Measurements from ENCODE around the gene PLA2G4B.

Gene PLA2G4B

DNA sequence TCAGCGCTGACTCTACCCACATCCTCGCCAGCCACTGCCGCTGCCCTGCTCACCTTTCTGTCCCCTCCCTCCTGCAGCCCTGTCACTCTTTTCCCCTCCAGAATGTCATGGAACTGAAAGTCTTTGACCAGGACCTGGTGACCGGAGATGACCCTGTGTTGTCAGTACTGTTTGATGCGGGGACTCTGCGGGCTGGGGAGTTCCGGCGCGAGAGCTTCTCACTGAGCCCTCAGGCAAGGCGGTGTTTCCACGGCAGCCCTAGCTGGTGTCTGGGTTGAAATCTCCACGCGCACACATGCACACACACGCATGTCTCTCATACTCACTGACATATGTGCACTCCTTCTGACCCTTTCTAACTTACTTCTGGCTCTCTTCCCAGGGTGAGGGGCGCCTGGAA lies 2.0 kb downstream of the PLA2G4B start:
- TF ChIP-seq, protein P1, sequence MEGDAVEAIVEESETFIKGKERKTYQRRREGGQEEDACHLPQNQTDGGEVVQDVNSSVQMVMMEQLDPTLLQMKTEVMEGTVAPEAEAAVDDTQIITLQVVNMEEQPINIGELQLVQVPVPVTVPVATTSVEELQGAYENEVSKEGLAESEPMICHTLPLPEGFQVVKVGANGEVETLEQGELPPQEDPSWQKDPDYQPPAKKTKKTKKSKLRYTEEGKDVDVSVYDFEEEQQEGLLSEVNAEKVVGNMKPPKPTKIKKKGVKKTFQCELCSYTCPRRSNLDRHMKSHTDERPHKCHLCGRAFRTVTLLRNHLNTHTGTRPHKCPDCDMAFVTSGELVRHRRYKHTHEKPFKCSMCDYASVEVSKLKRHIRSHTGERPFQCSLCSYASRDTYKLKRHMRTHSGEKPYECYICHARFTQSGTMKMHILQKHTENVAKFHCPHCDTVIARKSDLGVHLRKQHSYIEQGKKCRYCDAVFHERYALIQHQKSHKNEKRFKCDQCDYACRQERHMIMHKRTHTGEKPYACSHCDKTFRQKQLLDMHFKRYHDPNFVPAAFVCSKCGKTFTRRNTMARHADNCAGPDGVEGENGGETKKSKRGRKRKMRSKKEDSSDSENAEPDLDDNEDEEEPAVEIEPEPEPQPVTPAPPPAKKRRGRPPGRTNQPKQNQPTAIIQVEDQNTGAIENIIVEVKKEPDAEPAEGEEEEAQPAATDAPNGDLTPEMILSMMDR (IDR thresholded peaks at IDR 0.05; ENCODE audit: extremely low read depth, insufficient read depth, missing control alignments) = no peak
- no peak for DNase-seq (ENCODE audit: low spot score)
- in situ Hi-C loops (cut with MboI; ENCODE audit: low pct_unique_long_range_greater_than_20kb, low sequenced_read_pairs, unreplicated experiment) = no loop called here

GRCh38 chr15:41841131-41841530 lies 2.5 kb downstream of the PLA2G4B start:
- TF ChIP-seq, protein P1 (IDR thresholded peaks at IDR 0.05; ENCODE audit: extremely low read depth, insufficient read depth, missing control alignments) = no peak
- no peak for DNase-seq (ENCODE audit: low spot score)
- in situ Hi-C loops (cut with MboI; ENCODE audit: low pct_unique_long_range_greater_than_20kb, low sequenced_read_pairs, unreplicated experiment) = no loop called here

DNA sequence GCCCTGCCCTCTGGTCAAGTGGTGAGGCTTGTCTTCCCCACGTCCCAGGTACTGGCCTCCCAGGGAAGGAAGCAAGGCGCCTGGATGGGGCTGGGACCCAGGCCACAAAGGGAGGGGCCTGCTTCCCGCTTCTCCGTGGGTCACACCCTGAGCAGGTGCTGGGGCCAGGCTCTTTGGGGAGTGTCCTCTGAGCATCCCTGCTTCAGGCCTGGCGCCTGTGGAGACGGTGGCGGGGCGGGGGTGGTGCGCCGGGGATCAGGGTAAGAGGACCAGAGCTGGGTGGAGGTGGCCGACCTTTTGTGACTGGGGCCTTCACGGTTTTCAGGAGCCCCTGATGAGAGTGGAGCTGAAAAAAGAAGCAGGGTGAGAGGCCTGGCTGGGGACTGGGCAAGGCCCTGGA lies 3.6 kb downstream of the PLA2G4B start:
- no peak for DNase-seq (ENCODE audit: low spot score)
- in situ Hi-C loops (cut with MboI; ENCODE audit: low pct_unique_long_range_greater_than_20kb, low sequenced_read_pairs, unreplicated experiment) = no loop called here
- TF ChIP-seq, protein P1 (IDR thresholded peaks at IDR 0.05; ENCODE audit: extremely low read depth, insufficient read depth, missing control alignments) = no peak

GRCh38 chr15:41843571-41843970 lies 4.9 kb downstream of the PLA2G4B start:
- TF ChIP-seq, protein P1 (IDR thresholded peaks at IDR 0.05; ENCODE audit: extremely low read depth, insufficient read depth, missing control alignments) = no peak
- in situ Hi-C loops (cut with MboI; ENCODE audit: low pct_unique_long_range_greater_than_20kb, low sequenced_read_pairs, unreplicated experiment) = no loop called here
- no peak for DNase-seq (ENCODE audit: low spot score)

- in situ Hi-C loops (cut with MboI; ENCODE audit: low pct_unique_long_range_greater_than_20kb, low sequenced_read_pairs, unreplicated experiment) = no loop called here
- no peak for DNase-seq (ENCODE audit: low spot score)
- TF ChIP-seq, protein P1 (IDR thresholded peaks at IDR 0.05; ENCODE audit: extremely low read depth, insufficient read depth, missing control alignments) = no peak
These were observed 6.2 kb downstream of the PLA2G4B start for GRCh38 chr15:41844814-41845213.

- TF ChIP-seq, protein P1 (IDR thresholded peaks at IDR 0.05; ENCODE audit: extremely low read depth, insufficient read depth, missing control alignments) = no peak
- in situ Hi-C loops (cut with MboI; ENCODE audit: low pct_unique_long_range_greater_than_20kb, low sequenced_read_pairs, unreplicated experiment) = no loop called here
- no peak for DNase-seq (ENCODE audit: low spot score)
These were observed 8.6 kb downstream of the PLA2G4B start for GRCh38 chr15:41847206-41847605.

- TF ChIP-seq, protein P1 (IDR thresholded peaks at IDR 0.05; ENCODE audit: extremely low read depth, insufficient read depth, missing control alignments) = no peak
- no peak for DNase-seq (ENCODE audit: low spot score)
- in situ Hi-C loops (cut with MboI; ENCODE audit: low pct_unique_long_range_greater_than_20kb, low sequenced_read_pairs, unreplicated experiment) = no loop called here
These were observed 9.3 kb downstream of the PLA2G4B start for GRCh38 chr15:41847981-41848380.

Measured in GM13977 (cell line).